BLaER1 treated with 17β-estradiol and CSF1 and Interleukin-3, amounts not matched to agents 10 nM and 100 nM (cell line): ENCODE data around the gene MOXD1.

Experiments
- H3K27ac ChIP-seq, 11 experiments: shearing (Covaris generic); formaldehyde crosslinking; 2 replicates each; pipeline ENCODE4 v1.8.1; 2022
- H3K27me3 ChIP-seq, 11 experiments: shearing (Covaris generic); formaldehyde crosslinking; 2 replicates each; pipeline ENCODE4 v1.8.1; 2022
- H3K36me3 ChIP-seq, 11 experiments: shearing (Covaris generic); formaldehyde crosslinking; 2 replicates each; pipeline ENCODE4 v1.8.1; 2022
- H3K4me1 ChIP-seq, 10 experiments: shearing (Covaris generic); formaldehyde crosslinking; 2 replicates each; pipeline ENCODE4 v1.8.1; 2022
- H3K4me2 ChIP-seq, 11 experiments: shearing (Covaris generic); formaldehyde crosslinking; 2 replicates each; pipeline ENCODE4 v1.8.1; 2022
- H3K4me3 ChIP-seq, 10 experiments: shearing (Covaris generic); formaldehyde crosslinking; 2 replicates each; pipeline ENCODE4 v1.8.1; 2022
- H3K9ac ChIP-seq, 11 experiments: shearing (Covaris generic); formaldehyde crosslinking; 2 replicates each; pipeline ENCODE4 v1.8.1; 2022
- H3K9me3 ChIP-seq, 11 experiments: shearing (Covaris generic); formaldehyde crosslinking; replicated peaks in 1 of 11; 2 replicates each; pipeline ENCODE4 v1.8.1; 2022
- H4K20me1 ChIP-seq, 11 experiments: shearing (Covaris generic); formaldehyde crosslinking; 2 replicates each; pipeline ENCODE4 v1.8.1; 2022
- Cebpa-rat ChIP-seq, 11 experiments: shearing (Covaris generic); IDR thresholded peaks; 2 replicates each; pipeline ENCODE4 v1.8.1; 2022

Gene MOXD1

DNA sequence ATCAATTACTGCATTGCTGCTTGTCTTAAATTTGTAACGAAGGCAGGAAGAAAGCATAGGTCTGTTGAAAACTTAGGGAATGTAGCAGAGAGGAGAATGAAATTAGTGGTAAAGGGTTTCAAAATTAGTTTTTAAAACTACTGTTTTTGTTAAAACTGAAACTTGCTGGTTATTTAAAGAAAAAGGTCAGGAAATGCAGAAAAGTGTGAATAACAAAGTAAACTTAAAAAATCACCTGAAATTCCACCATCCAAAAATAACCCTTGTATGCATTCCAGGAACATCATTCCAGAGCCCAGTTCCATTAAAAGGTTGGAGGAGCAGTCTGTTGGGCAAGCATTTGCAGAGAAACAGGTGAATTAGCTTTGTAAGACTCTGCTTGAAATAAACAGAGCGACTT is 3.1 kb upstream of the MOXD1 start:
- Histone ChIP-seq H3K36me3 (no peaks in the 10 kb centered on the region), H3K27me3 (no peaks in the 10 kb centered on the region), H3K27ac (no peak overlapping the region), H3K4me3 (no peak overlapping the region), H3K4me1 (peaks cover 0 to 8% (median 0%) of the 10 kb centered on the region in 10 experiments; a peak in 2 of 20 replicates), H3K9ac (no peak overlapping the region), H3K9me3 (peaks cover 14 to 19% (median 18%) of the 10 kb centered on the region in 11 experiments), H3K4me2 (no peak overlapping the region), H4K20me1 (no peaks in the 10 kb centered on the region)
- TF ChIP-seq Cebpa-rat (IDR thresholded peaks at IDR 0.05): no peak

DNA sequence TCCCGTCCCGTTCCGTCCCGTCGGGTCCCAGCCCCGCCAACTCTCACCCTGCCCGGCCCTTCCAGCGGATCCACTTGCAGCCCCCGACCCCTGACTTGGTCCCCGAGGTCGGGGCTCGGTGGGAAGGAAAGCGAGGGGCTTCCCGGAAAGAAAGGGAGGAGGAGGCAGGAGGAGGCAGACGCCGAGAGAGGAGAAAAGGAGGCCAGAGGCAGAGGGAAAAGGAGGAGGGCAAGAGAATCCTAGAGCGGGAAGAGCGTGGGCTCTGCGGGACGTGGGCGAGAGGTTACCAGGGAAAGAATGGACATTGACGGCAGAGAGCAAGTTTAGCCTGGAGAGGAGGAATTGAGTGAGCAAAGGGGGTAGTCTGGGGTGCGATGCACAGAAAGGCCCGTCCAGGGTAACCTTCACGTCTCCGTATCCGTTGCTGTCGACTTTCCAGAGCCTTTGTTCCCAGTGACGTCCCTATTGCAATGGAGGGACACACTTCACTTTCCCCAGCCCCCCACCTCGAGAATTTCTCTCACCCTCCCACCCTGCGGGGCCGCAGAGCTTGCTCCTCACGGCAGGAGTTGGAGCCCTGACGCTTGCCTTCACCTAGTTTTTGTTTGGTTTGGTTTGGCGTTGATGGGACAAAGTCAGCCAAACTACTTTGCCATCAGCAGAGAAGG is 477 bp upstream of the MOXD1 start:
- TF ChIP-seq Cebpa-rat (IDR thresholded peaks at IDR 0.05): no peak
- H3K4me3 ChIP-seq: no peak overlapping the region
- no peak overlapping the region for H3K4me2 ChIP-seq

DNA sequence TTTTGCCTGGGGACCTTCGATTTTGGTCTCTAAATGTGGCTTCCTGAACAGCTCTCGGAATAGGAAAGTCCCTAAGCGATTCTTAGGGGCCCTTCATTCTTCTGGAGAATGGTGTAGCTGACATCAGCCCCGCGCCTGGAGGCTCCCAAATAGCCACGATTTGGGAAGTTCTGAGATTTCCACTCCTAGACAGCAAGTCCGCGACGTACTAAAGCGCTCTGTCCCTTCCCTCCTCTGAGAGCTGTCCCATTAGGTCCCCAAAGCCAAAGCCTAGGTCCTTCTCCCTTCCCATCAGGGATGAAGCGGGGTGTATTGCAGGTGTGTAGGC is 756 bp downstream of the MOXD1 start:
- H3K9me3 ChIP-seq: peaks cover 17 to 24% (median 19%) of the 10 kb centered on the region in 11 experiments
- H3K9ac ChIP-seq: no peak overlapping the region
- peaks cover 0 to 7% (median 0%) of the 10 kb centered on the region in 10 experiments; a peak in 4 of 20 replicates for H3K4me1 ChIP-seq
- no peaks in the 10 kb centered on the region for H3K27me3 ChIP-seq
- H3K4me2 ChIP-seq: no peak overlapping the region
- no peaks in the 10 kb centered on the region for H4K20me1 ChIP-seq
- H3K4me3 ChIP-seq: no peak overlapping the region
- TF ChIP-seq Cebpa-rat (IDR thresholded peaks at IDR 0.05): no peak
- H3K27ac ChIP-seq: no peak overlapping the region
- H3K36me3 ChIP-seq: no peaks in the 10 kb centered on the region

More for the DNA sequence above, 477 bp upstream of the MOXD1 start:
- peaks cover 14 to 19% (median 18%) of the 10 kb centered on the region in 11 experiments for H3K9me3 ChIP-seq
- no peaks in the 10 kb centered on the region for H4K20me1 ChIP-seq
- H3K9ac ChIP-seq: no peak overlapping the region
- no peaks in the 10 kb centered on the region for H3K27me3 ChIP-seq
- no peak overlapping the region for H3K27ac ChIP-seq
- H3K4me1 ChIP-seq: peaks cover 0 to 8% (median 0%) of the 10 kb centered on the region in 10 experiments; a peak in 4 of 20 replicates
- H3K36me3 ChIP-seq: no peaks in the 10 kb centered on the region

DNA sequence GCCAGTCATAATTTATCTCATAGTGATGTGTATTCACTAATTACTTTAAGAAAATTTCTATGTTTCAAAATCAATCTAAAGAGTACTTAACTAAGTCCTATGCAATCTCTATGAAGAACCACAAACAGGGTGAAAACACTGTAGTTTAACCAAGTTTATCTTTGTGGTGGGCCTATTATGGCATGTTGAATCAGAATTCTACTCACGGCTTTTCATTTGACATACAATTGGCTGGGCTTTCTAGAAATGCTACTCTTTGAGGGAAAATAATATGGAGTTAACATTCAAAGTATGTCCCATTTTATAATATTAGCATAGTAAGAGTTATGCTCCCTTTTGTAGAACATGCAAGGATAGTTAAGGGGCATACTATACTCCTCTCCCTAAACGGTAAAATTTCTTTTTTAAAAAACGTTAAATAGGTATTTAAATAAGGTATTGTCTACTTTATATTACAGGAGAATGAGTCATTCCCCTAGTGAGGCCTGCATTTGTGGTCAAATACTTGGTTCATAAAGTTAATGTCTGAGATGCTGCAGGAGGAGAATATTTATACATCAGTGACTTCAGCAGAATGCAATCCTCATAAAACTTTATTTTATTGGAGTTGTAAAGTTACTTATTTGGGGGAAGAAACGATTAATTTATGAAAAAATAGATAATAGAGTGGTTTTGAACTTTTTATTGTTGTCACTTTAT is 1.8 kb downstream of the MOXD1 start:
- H3K4me1 ChIP-seq: peaks cover 0 to 4% (median 0%) of the 10 kb centered on the region in 10 experiments; a peak in 2 of 20 replicates
- H3K4me2 ChIP-seq: no peak overlapping the region
- no peaks in the 10 kb centered on the region for H3K27me3 ChIP-seq
- no peak for TF ChIP-seq Cebpa-rat (IDR thresholded peaks at IDR 0.05)
- no peak overlapping the region for H3K9ac ChIP-seq
- H3K9me3 ChIP-seq: peaks cover 25 to 33% (median 29%) of the 10 kb centered on the region in 11 experiments
- H3K36me3 ChIP-seq: no peaks in the 10 kb centered on the region
- H3K27ac ChIP-seq: no peak overlapping the region
- H4K20me1 ChIP-seq: no peaks in the 10 kb centered on the region
- H3K4me3 ChIP-seq: no peak overlapping the region

DNA sequence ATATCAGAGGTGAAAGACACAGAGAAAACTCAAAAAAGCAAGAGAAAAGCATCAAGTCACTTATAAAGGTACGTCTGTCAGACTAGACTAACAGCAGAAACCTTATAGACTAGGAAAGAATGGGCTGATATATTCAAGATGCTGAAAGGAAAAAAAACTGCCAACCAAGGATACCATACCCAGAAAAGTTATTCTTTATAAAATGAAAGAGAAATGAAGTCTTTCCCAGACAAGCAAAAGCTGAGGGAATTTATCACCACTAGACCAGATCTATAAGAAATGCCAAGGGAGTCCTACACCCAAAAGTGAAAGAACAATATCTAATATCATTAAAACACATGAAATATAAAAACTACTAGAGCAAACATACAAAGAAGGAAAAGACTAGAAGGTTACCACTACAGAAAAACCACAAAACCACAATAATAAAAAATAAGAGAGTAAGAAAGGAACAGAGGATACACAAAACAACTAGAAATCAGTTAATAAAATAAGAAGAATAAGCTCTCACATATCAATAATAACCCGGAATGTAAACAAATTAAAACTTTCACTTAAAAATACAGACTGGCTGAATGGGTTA is 6.2 kb downstream of the MOXD1 start:
- Histone ChIP-seq H3K4me1 (peaks cover 0 to 4% (median 0%) of the 10 kb centered on the region in 10 experiments; a peak in 2 of 20 replicates), H3K27ac (no peak overlapping the region), H3K4me3 (no peak overlapping the region), H4K20me1 (no peaks in the 10 kb centered on the region), H3K9ac (no peak overlapping the region), H3K27me3 (no peaks in the 10 kb centered on the region), H3K9me3 (peaks cover 20 to 32% (median 28%) of the 10 kb centered on the region in 11 experiments), H3K36me3 (0 out of 22 replicates have a peak, but pooled peaks cover 0 to 3% (median 0%) of the 10 kb centered on the region in 11 experiments), H3K4me2 (no peak overlapping the region)
- TF ChIP-seq Cebpa-rat (IDR thresholded peaks at IDR 0.05): no peak

DNA sequence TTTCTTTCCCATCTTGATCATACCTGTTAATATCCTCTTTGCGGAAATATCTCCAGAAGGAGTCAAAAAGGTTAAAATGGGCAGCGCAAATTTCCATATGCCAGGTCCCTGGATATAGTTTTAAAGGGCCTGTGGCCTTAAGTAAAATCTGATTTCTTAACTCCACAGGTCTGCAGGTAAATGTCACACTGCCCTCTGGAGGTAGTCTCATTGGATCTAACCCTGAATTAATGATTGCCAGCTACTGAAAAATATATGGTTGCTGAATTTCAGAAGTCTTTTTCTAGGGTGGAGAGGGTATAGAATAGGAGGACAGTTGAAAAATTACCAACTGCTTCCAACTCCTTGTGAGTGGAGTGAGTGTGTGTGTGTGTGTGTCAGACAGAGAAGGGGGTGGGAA is 8.5 kb downstream of the MOXD1 start:
- Histone ChIP-seq H3K4me1 (peaks cover 0 to 4% (median 0%) of the 10 kb centered on the region in 10 experiments; a peak in 2 of 20 replicates), H3K27ac (no peak overlapping the region)
- no peak for TF ChIP-seq Cebpa-rat (IDR thresholded peaks at IDR 0.05)

DNA sequence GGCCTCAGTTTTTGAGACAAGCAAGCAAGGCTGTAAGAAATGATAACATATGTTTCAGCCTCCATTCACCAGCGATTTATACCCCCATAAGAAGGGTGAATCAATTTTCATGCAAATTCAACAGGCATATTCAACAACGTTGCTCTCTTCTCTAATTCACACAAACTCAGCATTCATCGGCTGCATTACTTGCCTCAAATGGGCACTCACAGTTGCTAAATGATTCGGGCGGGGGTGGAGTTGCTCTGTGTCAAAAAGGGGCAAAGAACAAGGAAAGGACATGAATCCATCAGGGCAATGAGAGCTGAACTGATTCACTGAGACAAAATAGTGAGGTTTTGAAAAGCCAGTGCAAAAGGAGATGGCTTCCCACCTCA is 9.0 kb downstream of the MOXD1 start:
- Histone ChIP-seq H3K4me1 (peaks cover 0 to 4% (median 0%) of the 10 kb centered on the region in 10 experiments; a peak in 2 of 20 replicates), H3K9me3 (peaks cover 20 to 32% (median 28%) of the 10 kb centered on the region in 11 experiments), H3K4me3 (no peak overlapping the region), H3K36me3 (0 out of 22 replicates have a peak, but pooled peaks cover 0 to 3% (median 0%) of the 10 kb centered on the region in 11 experiments), H3K27ac (no peak overlapping the region), H3K4me2 (no peak overlapping the region), H4K20me1 (no peaks in the 10 kb centered on the region), H3K9ac (no peak overlapping the region), H3K27me3 (no peaks in the 10 kb centered on the region)
- no peak for TF ChIP-seq Cebpa-rat (IDR thresholded peaks at IDR 0.05)

More for the DNA sequence above, 8.5 kb downstream of the MOXD1 start:
- H3K4me2 ChIP-seq: no peak overlapping the region
- H3K9ac ChIP-seq: no peak overlapping the region
- H3K36me3 ChIP-seq: 0 out of 22 replicates have a peak, but pooled peaks cover 0 to 3% (median 0%) of the 10 kb centered on the region in 11 experiments
- peaks cover 20 to 32% (median 28%) of the 10 kb centered on the region in 11 experiments for H3K9me3 ChIP-seq
- no peaks in the 10 kb centered on the region for H4K20me1 ChIP-seq
- no peaks in the 10 kb centered on the region for H3K27me3 ChIP-seq
- no peak overlapping the region for H3K4me3 ChIP-seq

DNA sequence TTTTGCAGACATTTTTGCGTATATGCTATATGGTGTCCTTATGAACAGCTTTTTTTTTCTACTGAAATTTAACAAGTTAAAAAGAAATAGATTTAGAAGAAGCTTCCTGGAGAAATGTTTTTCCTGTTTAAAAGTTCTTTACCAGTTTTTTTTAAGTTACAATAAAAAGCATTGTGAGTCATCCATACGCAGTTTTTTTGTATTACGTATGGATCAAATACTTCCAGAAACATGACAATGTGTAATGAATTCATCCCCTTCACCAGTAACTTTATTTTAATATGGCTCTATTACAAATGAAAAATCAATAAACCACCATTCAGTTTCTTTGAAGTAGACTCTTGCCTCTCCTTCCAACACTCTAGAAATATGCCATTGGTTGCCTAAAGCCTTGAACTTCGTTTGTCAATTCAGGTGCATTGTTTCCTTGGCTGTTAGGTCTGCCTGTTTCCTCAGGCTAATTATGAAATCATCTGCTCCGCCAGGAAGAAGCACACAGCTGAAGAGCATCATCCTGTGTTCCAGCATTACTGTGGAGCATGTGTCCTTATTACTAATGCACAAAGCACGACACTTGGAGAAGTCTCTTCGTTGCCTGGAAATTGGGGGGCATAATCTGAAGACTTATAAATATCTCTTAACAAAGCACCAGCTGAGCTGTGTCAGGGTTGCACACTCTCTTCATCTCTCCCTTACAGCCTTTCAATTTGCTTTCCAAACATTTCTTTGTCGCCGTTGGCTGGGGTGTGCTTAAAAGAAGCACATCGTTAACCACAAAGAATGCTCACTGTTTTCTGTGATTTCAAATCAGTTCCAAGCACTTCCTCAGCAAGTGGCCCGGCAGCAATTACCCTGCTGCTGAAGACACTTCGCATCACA is 9.6 kb downstream of the MOXD1 start:
- H3K4me1 ChIP-seq: peaks cover 0 to under 1% (median 0%) of the 10 kb centered on the region in 10 experiments; a peak in 2 of 20 replicates
- H3K4me3 ChIP-seq: no peak overlapping the region
- peaks cover 20 to 32% (median 28%) of the 10 kb centered on the region in 11 experiments for H3K9me3 ChIP-seq
- H3K9ac ChIP-seq: no peak overlapping the region
- H3K36me3 ChIP-seq: 0 out of 22 replicates have a peak, but pooled peaks cover 0 to 3% (median 0%) of the 10 kb centered on the region in 11 experiments
- TF ChIP-seq Cebpa-rat (IDR thresholded peaks at IDR 0.05): no peak
- H3K27ac ChIP-seq: no peak overlapping the region
- no peaks in the 10 kb centered on the region for H4K20me1 ChIP-seq
- H3K4me2 ChIP-seq: no peak overlapping the region
- H3K27me3 ChIP-seq: no peaks in the 10 kb centered on the region
